SKM-1 (cell line): ENCODE data around the gene ETFA.
"Not testable (repeated sequence)": the region's sequence is repeated elsewhere in the genome, so short reads cannot be mapped to it uniquely, and the experiment has no call there.

Source experiments
- DNase-seq: peaks from one replicate; lab custom pipeline; 2025; ENCODE audit not compliant: unreplicated experiment; lab: John Stamatoyannopoulos, UW

The ETFA gene

DNA sequence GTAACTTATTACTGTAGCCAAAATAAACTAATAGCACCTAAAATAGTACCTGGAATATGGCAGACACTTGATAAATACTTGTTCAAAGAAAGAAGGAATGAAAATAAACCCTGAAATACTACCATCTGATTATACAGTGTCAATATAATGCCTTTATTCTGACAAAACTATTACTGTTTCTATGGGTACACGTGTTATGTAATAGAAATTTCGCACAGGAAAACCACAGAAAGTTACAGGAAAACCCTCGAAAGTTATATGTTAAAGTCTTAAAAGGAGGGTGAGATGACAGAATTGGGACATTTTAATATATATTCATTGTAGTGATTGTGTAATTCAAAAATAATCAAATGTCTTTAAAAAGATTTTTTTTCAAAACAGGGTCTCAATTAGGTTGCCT, 28.8 kb downstream of the ETFA start:
- DNase-seq, result no peak

DNA sequence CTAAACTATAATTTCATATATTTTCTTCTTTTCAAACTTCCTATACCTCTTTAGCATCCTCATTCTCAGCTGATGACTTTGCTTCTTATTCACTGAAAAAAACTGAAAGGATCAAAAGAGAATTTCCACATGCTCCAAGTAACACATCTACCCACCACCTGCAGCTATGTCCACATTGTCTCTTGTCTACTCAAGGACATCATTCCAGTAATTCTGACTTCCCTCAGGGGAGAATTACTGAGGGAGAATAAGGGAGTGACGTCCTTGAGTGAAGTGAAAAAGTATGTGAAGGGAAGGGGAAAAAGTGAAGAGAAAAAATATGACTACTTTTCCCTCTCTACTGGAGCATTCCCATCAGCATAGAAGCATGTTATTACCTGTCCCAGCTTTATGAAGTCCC, 32.6 kb downstream of the ETFA start:
- no peak for DNase-seq

- DNase-seq, result no peak
Observed at GRCh38 chr15:76274821-76275220, 36.4 kb downstream of the ETFA start.

GRCh38 chr15:76274226-76274625, 37.0 kb downstream of the ETFA start:
- DNase-seq, result no peak

- DNase-seq, result no peak
Observed at GRCh38 chr15:76270876-76271275, 40.4 kb downstream of the ETFA start.

GRCh38 chr15:76267077-76267476, 44.2 kb downstream of the ETFA start:
- no peak for DNase-seq

GRCh38 chr15:76265769-76266168, 45.5 kb downstream of the ETFA start:
- not testable (repeated sequence) for DNase-seq

GRCh38 chr15:76260246-76260938, 50.9 kb downstream of the ETFA start:
- no peak for DNase-seq

DNA sequence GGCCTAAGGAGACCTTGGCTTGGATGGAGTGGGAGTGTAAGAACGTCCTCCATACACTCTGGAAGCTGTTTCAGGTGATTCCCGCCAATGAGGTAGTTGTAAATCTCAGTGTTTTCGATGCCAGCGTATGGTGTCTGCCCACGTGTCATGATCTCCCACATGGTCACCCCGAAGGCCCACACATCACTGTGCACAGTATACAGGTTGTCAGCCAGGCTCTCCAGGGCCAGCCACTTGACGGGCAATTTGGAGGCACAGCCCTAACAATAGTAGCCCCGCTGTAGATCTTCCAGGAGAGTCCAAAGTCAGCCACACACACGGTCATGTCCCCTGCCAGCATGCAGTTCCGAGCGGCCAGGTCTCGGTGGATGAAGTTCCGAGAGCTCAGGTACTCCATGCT, 51.9 kb downstream of the ETFA start:
- no peak for DNase-seq

- no peak for DNase-seq
Observed at GRCh38 chr15:76258460-76258859, 52.8 kb downstream of the ETFA start.

DNA sequence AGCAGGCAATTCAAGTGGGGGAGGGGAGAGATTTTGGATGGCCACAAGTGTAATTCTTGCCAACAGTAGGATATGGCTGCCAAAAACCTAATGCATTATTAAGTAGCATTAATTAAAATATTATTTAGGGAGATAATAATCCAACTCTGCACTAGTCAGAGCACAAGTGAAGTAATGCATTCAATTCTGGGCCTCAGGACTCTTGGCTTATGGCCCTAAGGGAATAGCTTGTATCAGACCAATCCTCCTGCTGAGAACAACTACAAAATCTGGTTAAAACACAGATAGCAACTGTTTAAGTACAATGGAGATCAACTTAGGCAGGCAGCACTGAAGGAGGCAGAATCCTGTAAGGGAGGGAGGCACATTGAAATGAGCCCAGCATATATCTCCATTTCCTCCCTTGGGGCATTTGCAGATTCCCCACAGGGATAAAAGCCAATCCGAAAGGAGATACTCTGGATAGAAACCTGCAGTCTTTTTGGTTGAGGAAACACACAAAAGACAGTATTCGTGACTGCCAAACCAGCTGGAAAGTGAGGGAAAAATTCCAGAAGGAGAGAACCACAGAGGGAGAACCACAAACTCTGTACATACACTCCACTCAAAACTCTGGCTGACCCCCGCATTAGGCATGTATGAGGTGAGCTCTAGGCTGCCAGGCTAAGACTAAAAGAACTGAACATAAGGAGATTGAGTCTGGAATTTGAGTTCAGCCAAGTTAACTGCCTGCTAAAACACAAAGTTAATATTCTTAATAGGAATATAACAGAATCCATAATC, 57.4 kb downstream of the ETFA start:
- DNase-seq, result no peak

DNA sequence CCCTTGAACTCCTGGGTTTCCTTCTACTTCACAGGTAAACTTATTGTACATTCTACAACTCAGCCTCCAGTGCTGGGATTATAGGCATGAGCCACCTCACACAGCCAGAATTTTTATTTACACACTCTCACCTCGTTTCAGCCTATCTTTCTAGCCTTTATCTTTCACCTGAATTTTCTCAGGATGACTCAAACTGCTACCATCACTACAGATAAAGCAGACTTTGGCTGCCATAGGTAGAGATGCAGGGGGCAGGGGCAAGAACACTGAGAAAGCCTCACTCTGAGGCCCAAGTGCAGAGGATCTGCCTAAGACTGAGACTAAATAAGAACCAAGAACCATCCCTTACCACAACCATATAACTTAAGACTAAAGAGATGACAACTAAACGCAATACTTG, 59.0 kb downstream of the ETFA start:
- DNase-seq, result no peak

DNA sequence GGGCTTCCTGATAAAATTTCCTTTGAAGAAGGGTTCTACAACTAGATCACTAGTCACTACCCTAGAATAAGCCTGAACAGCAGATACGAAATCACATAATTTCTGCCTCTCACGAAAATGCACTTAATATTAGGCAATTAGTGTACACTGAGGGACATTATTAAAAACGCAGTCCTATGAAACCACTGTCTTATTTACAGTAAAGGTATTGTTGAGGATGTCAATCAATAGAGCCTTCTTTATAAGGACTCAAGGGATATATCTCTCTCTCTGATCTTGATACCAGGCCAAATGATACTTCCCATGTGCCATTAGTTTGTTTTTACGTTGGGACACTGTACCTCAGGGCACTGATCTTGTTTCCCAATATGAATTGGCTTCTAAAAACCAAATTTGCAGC, 59.6 kb downstream of the ETFA start:
- DNase-seq, result no peak

DNA sequence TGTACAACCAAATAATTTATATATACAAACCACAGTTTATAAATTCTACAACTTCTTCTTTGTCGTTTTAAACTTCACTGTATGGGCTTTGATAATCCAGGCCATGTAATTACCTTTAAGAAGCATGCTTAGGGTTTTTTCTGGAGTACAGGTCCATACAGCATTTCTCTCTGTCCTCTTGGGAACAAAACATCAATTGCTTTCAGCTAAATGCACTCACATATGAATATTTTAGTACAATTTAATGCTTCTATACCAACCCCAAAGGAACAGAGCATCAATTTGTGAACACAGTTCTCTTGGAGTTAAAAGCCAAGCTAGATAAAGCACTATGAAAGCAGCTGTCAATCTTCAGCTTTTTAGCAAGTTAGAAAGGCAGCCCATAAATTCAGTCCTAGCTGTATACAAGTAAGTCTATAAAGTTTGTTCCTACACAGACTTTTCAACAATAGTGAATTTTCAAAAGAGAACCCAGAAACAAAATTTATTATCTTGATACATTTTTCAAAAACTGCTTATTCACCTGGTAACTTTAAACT, 66.1 kb downstream of the ETFA start:
- no peak for DNase-seq

- DNase-seq, result no peak
Observed at GRCh38 chr15:76239786-76240185, 71.5 kb downstream of the ETFA start.

GRCh38 chr15:76236350-76236749, 74.9 kb downstream of the ETFA start:
- no peak for DNase-seq

GRCh38 chr15:76235186-76235826, 76.0 kb downstream of the ETFA start:
- peak; percentile 7 for DNase-seq

DNA sequence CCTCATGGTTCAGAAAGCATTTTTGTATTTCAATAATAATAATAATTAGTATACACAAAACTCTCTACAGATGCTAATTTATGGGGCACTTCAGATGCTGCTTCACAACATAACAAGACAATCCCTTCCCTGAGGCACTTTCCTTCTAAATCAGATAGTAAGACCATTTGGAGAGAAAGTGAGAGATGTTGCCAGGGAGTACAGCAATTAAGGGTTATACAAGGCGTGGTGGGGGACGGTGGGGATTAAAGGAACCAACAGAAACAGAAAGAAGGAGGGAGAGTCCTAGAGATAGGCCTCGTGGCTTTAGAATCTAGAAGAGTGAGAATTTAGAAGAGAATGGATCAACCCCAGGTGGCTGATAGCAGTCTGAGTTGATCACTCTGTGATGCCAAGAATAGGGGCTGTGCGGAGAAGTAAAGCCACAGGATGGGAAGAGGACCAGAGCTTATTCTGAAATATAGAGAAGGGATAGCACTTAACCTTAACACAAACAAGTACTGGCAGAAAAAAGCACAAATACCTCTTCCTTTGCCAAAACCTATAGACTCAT, 76.9 kb downstream of the ETFA start:
- no peak for DNase-seq

DNA sequence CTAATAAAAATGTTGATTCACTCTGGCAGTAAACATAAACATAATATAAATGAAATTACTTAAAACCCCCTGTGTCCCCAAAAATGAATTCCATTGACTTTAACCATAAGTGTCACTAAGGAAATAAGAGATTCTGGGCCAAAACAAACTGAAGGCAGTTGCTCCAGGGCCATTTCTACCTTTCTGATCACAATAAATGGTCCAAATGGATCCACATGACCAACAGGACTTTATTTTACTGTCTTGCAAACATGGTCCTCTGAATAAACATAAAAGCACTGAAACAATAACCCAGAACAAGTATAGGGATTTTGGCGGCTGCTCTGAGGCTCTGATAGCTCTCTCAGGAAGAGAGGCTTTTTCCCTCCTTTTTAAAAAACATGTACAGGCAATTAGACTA, 77.3 kb downstream of the ETFA start:
- no peak for DNase-seq

DNA sequence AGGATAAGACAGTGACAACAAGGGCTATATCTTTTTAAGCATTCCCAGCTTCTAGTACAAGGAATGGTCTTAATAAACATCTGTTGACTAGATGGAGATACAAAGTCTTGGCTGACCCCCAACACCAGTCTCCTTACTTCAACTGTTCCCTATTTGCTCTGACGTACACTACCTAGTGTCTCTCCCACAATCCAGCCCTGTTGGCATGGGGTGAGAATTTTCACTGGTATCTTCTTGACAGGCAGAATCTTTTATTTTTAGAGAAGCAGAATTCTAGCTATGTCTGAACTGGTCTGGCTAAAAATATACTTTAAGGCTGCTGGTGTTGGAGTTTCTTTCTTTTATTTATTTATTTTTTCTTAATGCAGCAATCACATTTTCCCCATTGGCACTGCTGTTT, 82.0 kb downstream of the ETFA start:
- no peak for DNase-seq

- DNase-seq, result no peak
Observed at GRCh38 chr15:76223521-76223920, 87.7 kb downstream of the ETFA start.

DNA sequence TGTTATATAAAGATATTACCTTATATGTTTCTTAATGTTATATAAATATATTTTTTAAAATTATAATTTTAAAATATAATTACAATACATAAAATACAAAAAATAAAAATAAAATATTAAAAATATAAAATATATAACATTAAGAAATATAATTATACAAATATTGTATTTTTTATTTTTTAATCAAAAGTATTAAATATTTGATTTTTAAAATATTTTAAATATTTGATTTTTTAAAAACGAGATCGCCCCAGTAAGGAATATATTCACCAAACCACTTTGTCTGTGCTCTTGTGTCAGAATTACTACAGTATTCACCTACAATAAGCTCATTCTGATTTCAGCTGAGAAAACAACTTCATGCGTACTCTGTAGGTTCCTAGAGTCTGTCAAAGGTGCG, 89.1 kb downstream of the ETFA start:
- DNase-seq, result no peak
